ENCODE data around the gene CD79A.

CD79A gene

DNA sequence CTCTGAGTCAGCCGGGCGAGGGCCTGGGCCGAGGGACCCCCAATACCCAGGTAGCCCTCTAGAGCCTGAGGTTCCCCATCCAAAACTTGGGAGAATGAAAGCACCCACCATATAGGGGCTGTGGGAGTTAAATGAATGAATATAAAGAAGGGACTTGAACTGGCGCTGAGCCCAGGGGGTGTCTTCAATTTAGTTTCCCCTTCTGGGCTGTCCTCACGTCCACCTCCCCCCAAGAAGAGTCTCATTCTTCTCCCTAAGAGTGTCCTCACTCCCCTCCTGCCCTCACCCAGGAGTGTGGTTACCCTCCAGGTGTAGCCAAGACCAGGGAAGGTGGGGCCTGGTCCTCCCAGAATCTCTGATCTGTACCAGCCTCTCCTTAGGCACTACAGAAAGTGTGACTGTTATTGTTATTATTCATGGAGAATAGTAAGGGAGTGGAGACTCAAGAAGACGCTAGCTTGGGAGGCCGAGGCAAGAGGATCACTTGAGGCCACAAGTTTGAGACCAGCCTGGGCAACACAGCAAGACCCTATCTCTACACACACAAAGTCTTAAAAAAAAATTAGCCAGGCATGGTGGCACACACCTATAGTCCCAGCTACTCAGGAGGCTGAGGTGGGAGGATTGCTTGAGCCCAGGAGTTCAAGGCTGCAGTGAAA is 2.7 kb downstream of the CD79A start:
- Histone ChIP-seq H3K4me3 (replicated peaks; ENCODE audit: insufficient read depth, low read length) (no peak overlapping the region), H3K27ac (replicated peaks) (no peak overlapping the region), H3K27me3 (ENCODE audit: insufficient read depth, poor library complexity, severe bottlenecking) (no peaks in the 10 kb centered on the region)
- DNase-seq (ENCODE audit: low read depth in 1 of 2, low spot score in 1 of 2) = no peak
- no peak for TF ChIP-seq SPI1 (IDR thresholded peaks at IDR 0.05; ENCODE audit: borderline replicate concordance, low read depth)
- no peak for TF ChIP-seq GABPA (IDR thresholded peaks at IDR 0.05; ENCODE audit: low read depth)
- no peak for TF ChIP-seq REST (IDR thresholded peaks at IDR 0.05; ENCODE audit: insufficient replicate concordance, low read depth)
- TF ChIP-seq POLR2AphosphoS5 (IDR thresholded peaks at IDR 0.05; ENCODE audit: low read depth) = no peak
- TF ChIP-seq, protein P1, sequence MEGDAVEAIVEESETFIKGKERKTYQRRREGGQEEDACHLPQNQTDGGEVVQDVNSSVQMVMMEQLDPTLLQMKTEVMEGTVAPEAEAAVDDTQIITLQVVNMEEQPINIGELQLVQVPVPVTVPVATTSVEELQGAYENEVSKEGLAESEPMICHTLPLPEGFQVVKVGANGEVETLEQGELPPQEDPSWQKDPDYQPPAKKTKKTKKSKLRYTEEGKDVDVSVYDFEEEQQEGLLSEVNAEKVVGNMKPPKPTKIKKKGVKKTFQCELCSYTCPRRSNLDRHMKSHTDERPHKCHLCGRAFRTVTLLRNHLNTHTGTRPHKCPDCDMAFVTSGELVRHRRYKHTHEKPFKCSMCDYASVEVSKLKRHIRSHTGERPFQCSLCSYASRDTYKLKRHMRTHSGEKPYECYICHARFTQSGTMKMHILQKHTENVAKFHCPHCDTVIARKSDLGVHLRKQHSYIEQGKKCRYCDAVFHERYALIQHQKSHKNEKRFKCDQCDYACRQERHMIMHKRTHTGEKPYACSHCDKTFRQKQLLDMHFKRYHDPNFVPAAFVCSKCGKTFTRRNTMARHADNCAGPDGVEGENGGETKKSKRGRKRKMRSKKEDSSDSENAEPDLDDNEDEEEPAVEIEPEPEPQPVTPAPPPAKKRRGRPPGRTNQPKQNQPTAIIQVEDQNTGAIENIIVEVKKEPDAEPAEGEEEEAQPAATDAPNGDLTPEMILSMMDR (IDR thresholded peaks at IDR 0.05; ENCODE audit: insufficient read depth, low read length) = no peak

GRCh38 chr19:41880329-41880708 is 3.2 kb downstream of the CD79A start:
- H3K27ac ChIP-seq (replicated peaks) = no peak overlapping the region
- TF ChIP-seq GABPA (IDR thresholded peaks at IDR 0.05; ENCODE audit: low read depth) = no peak
- no peak overlapping the region for H3K4me3 ChIP-seq (replicated peaks; ENCODE audit: insufficient read depth, low read length)
- DNase-seq (ENCODE audit: low read depth in 1 of 2, low spot score in 1 of 2) = no peak
- no peaks in the 10 kb centered on the region for H3K27me3 ChIP-seq (ENCODE audit: insufficient read depth, poor library complexity, severe bottlenecking)

- no peaks in the 10 kb centered on the region for H3K27me3 ChIP-seq (ENCODE audit: insufficient read depth, poor library complexity, severe bottlenecking)
- TF ChIP-seq POLR2AphosphoS5 (IDR thresholded peaks at IDR 0.05; ENCODE audit: low read depth) (no peak), GABPA (IDR thresholded peaks at IDR 0.05; ENCODE audit: low read depth) (no peak), REST (IDR thresholded peaks at IDR 0.05; ENCODE audit: insufficient replicate concordance, low read depth) (no peak), SPI1 (IDR thresholded peaks at IDR 0.05; ENCODE audit: borderline replicate concordance, low read depth) (no peak; the same call in 1 of the 2 replicates)
- TF ChIP-seq, protein P1 (IDR thresholded peaks at IDR 0.05; ENCODE audit: insufficient read depth, low read length) = no peak
- peak within 1 kb of the TSS; percentile 85 for H3K4me3 ChIP-seq (replicated peaks; ENCODE audit: insufficient read depth, low read length)
- DNase-seq (ENCODE audit: low read depth in 1 of 2, low spot score in 1 of 2) = peak in 1 of 2 experiments; percentile 65
- H3K27ac ChIP-seq (replicated peaks) = peak within 1 kb of the TSS; percentile 85
Measured at GRCh38 chr19:41882568-41883462, 5.7 kb downstream of the CD79A start, which contains the start of gene ARHGEF1. TSS of gene ARHGEF1 (plus strand) at chr19:41883184. CDS start at chr19:41888083, 4,899 bp downstream.

GRCh38 chr19:41883463-41883820 is 6.4 kb downstream of the CD79A start:
- Histone ChIP-seq H3K27ac (replicated peaks) (peak overlapping the region; percentile 85), H3K27me3 (ENCODE audit: insufficient read depth, poor library complexity, severe bottlenecking) (no peaks in the 10 kb centered on the region), H3K4me3 (replicated peaks; ENCODE audit: insufficient read depth, low read length) (peak overlapping the region; percentile 85)
- DNase-seq (ENCODE audit: low read depth in 1 of 2, low spot score in 1 of 2) = no peak
- TF ChIP-seq, protein P1 (IDR thresholded peaks at IDR 0.05; ENCODE audit: insufficient read depth, low read length) = no peak
- TF ChIP-seq SPI1 (IDR thresholded peaks at IDR 0.05; ENCODE audit: borderline replicate concordance, low read depth) (no peak), REST (IDR thresholded peaks at IDR 0.05; ENCODE audit: insufficient replicate concordance, low read depth) (peak; percentile 20)

Data from HL-60 (cell line).